ENCODE results near the gene DAPL1. TPM values are rescaled to one million over a fixed set of nuclear protein-coding genes. Genes with fewer than 3 reads are reported as not detected.

Gene DAPL1, protein sequence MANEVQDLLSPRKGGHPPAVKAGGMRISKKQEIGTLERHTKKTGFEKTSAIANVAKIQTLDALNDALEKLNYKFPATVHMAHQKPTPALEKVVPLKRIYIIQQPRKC
- not detected for total RNA-seq

- peak within 1 kb of the TSS; percentile 9 for H3K4me3 ChIP-seq
- no peaks in the 10 kb centered on the region for H3K4me1 ChIP-seq (ENCODE audit: control insufficient read depth in 1 of 2, low read depth in 2 of 2)
- H3K27me3 ChIP-seq (replicated peaks; ENCODE audit: insufficient read depth) = no peaks in the 10 kb centered on the region
- DNase-seq (ENCODE audit: low spot score) = no peak
- no peaks in the 10 kb centered on the region for H3K36me3 ChIP-seq
- TF ChIP-seq, protein P1, sequence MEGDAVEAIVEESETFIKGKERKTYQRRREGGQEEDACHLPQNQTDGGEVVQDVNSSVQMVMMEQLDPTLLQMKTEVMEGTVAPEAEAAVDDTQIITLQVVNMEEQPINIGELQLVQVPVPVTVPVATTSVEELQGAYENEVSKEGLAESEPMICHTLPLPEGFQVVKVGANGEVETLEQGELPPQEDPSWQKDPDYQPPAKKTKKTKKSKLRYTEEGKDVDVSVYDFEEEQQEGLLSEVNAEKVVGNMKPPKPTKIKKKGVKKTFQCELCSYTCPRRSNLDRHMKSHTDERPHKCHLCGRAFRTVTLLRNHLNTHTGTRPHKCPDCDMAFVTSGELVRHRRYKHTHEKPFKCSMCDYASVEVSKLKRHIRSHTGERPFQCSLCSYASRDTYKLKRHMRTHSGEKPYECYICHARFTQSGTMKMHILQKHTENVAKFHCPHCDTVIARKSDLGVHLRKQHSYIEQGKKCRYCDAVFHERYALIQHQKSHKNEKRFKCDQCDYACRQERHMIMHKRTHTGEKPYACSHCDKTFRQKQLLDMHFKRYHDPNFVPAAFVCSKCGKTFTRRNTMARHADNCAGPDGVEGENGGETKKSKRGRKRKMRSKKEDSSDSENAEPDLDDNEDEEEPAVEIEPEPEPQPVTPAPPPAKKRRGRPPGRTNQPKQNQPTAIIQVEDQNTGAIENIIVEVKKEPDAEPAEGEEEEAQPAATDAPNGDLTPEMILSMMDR (IDR thresholded peaks at IDR 0.05) = no peak
- no peak for ATAC-seq (ENCODE audit: insufficient number of reproducible peaks, low FRiP score, low read depth)
- H3K27ac ChIP-seq = no peak within 1 kb of the TSS
- H3K9me3 ChIP-seq = no peaks in the 10 kb centered on the region
Observed at GRCh38 chr2:158795195-158795924, at the start of gene DAPL1. DAPL1 (plus strand) TSS chr2:158795317; CDS start chr2:158795373, 56 bp downstream.

DNA sequence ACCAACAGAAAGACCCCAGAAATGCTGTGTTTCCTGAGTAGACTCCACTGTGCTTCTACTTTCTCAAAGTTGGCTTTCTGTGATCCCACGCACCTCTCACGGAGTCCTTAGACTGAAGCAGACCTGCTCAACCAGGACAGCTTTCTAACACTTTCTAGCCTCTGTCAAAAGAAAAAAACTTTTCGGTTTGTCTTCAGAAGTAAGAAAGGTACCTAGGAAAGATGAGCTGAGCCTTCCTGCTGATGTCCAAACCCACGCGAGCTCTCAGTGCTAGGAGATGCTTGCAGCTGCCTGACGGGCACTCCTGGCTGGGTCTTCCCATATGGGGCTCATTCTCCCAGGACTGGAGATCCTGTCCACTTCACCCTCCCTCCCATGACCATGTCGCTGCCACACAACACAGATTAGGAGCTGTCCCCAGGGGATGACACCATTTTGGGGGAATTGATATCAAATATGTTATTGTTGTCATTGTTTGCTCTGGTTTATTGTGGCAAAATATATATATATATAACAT is 49.2 kb upstream of the DAPL1 start:
- no peaks in the 10 kb centered on the region for H3K9me3 ChIP-seq
- TF ChIP-seq, protein P1 (IDR thresholded peaks at IDR 0.05) = no peak

DNA sequence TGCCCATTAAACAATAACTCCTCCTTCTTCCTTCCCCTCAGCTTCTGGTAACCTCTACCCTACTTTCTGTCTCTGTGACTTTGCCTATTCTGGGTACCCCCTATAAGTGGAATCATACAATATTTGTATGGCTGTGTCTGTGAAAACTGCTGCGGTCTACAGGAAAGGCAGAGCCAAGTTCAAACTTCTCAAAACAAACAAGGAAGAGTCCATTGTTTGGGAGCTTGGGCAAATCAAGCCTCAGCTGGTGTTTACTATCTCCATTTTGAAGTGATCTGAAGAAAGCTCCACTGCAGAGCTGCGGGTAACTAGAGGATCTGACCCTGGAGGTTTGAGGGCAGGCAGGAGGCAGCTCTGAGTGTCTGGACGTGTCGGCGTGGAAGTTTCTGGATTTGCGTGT is 48.6 kb upstream of the DAPL1 start:
- Histone ChIP-seq H3K27ac (no peak overlapping the region), H3K4me1 (ENCODE audit: control insufficient read depth in 1 of 2, low read depth in 2 of 2) (no peaks in the 10 kb centered on the region), H3K9me3 (no peaks in the 10 kb centered on the region), H3K36me3 (no peaks in the 10 kb centered on the region), H3K27me3 (replicated peaks; ENCODE audit: insufficient read depth) (no peaks in the 10 kb centered on the region), H3K4me3 (no peak overlapping the region)
- TF ChIP-seq, protein P1 (IDR thresholded peaks at IDR 0.05) = no peak
- DNase-seq (ENCODE audit: low spot score) (no peak), ATAC-seq (ENCODE audit: insufficient number of reproducible peaks, low FRiP score, low read depth) (no peak)

More for the DNA sequence above, 49.2 kb upstream of the DAPL1 start:
- Histone ChIP-seq H3K4me3 (no peak overlapping the region), H3K27ac (no peak overlapping the region), H3K36me3 (no peaks in the 10 kb centered on the region), H3K27me3 (replicated peaks; ENCODE audit: insufficient read depth) (no peaks in the 10 kb centered on the region), H3K4me1 (ENCODE audit: control insufficient read depth in 1 of 2, low read depth in 2 of 2) (no peaks in the 10 kb centered on the region)
- DNase-seq (ENCODE audit: low spot score) (no peak), ATAC-seq (ENCODE audit: insufficient number of reproducible peaks, low FRiP score, low read depth) (no peak)

- Histone ChIP-seq H3K27ac (no peak overlapping the region), H3K27me3 (replicated peaks; ENCODE audit: insufficient read depth) (no peaks in the 10 kb centered on the region), H3K4me3 (no peak overlapping the region), H3K4me1 (ENCODE audit: control insufficient read depth in 1 of 2, low read depth in 2 of 2) (no peaks in the 10 kb centered on the region), H3K9me3 (no peaks in the 10 kb centered on the region), H3K36me3 (no peaks in the 10 kb centered on the region)
- DNase-seq (ENCODE audit: low spot score) (no peak), ATAC-seq (ENCODE audit: insufficient number of reproducible peaks, low FRiP score, low read depth) (no peak)
- TF ChIP-seq, protein P1 (IDR thresholded peaks at IDR 0.05) = no peak
Observed at GRCh38 chr2:158747281-158747680, 47.8 kb upstream of the DAPL1 start.

DNA sequence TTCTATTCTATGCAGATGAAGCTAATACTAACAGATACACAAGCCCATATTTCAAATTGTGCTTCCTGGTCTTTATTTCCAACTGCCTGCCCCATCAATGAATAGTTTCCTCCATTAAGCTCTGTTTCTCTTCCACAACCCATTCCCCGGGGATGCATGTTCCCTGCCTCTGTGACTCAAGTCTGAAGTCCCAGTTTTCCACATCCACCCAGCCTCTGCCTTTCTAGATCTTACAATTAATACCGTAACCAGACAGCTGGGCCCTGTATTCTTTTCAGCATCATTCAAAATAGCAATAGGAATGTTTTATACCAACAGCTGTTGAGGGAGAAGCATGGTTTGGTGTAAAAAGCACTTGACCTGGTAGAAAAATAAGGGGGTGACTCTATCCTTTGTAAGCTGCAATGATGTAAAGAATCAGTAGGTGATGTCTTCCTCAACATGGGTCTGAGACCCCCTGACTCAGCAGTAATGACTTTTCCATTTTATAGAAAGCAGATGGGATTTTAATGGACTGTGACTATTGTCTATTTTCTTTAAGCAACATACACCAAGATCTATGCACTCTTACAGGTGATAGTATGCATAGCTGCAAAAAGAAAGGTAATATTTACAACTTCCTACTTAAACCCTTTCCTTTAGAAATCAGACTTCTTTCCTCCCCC is 46.1 kb upstream of the DAPL1 start:
- no peaks in the 10 kb centered on the region for H3K36me3 ChIP-seq
- H3K4me3 ChIP-seq = no peak overlapping the region
- no peak overlapping the region for H3K27ac ChIP-seq
- peaks cover 2 to 7% of the 10 kb centered on the region in 2 donors for H3K4me1 ChIP-seq (ENCODE audit: control insufficient read depth in 1 of 2, low read depth in 2 of 2)
- H3K9me3 ChIP-seq = no peaks in the 10 kb centered on the region
- no peak for ATAC-seq (ENCODE audit: insufficient number of reproducible peaks, low FRiP score, low read depth)
- TF ChIP-seq, protein P1 (IDR thresholded peaks at IDR 0.05) = no peak
- no peaks in the 10 kb centered on the region for H3K27me3 ChIP-seq (replicated peaks; ENCODE audit: insufficient read depth)
- no peak for DNase-seq (ENCODE audit: low spot score)

Data from thoracic aorta (tissue), 2 donors.